Activated T-helper 1 cell treated with anti-CD3 and anti-CD28 coated beads, Interleukin-2, amount 50 U/mL, for 16 hours (primary cell): ENCODE data around the gene TMEM11.
"Not testable (repeated sequence)": the region's sequence is repeated elsewhere in the genome, so short reads cannot be mapped to it uniquely, and the experiment has no call there.

Source experiments
- DNase-seq, 2 donors: peaks; one replicate each; pipeline ENCODE4 v3.0.0-alpha.2; 2020; ENCODE audit warnings: low read depth in 1 of 2, low spot score in 1 of 2

TMEM11 gene

DNA sequence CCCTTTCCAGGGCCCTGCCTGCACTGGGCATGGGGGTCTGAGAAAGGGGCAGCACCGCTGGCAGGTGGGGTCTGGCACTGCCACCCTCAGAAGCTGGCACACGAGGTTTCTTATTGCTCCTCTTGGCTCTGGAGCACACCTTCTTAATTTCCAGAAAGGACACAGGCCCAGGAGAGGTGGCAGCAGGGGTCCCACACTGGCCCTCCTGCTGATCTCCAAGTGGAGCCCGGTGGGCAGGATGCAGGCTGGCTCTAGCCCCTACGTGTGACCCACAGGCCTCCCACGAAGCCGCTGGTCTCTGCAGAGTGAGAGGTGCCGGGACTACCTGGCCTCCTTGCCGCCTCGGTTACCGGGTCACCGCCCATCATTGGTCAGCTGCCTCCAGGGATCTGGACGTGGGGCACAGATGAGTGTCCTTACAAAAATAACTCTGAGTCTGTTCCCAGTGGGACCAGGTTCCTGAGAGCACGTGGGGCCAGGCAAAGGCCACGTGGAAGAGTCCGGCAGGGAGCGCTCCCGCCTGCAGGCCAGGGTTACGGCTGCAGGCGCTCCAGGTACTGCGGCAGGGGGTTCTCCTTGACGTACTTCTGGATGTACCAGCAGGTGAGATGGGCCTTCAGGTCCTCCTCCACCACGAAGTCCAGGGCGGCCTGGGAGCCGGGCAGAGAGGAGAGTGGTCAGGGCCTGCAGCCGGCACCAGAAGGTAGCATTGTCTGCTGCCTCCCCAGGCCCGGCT, 29.0 kb upstream of the TMEM11 start:
- DNase-seq = no peak

DNA sequence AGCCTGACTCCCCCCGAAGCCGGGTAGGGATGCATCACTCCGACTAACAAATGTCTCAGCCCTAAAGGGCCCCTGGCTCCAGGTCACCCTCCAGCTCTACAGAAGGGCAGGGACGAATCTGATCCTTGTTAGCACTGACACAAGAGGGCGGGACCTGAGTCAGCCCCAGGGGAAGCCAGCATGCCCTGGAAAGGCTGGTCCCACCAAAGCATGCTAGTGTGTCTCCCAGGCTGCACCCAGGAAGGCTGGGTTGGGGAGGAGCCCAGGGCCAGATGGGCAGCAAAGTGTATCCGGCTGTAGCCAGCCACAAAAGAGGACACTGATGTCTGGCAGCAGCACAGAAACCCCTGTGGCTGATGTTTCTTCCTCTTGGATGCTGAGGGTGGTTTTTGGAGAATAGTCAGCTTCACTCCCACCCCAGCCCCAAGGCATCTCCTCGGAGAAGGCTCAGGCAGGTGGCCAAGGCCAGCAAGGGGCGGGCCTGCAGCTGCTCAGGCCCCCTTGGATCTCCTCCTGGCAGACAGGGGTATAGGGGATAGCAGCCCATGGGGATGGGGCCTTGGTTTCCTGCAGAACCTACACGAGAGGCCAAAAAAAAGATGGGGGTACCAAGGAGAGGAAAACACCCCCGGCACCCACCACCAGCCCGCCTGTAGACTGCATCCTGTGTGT, 28.2 kb upstream of the TMEM11 start:
- no peak for DNase-seq

DNA sequence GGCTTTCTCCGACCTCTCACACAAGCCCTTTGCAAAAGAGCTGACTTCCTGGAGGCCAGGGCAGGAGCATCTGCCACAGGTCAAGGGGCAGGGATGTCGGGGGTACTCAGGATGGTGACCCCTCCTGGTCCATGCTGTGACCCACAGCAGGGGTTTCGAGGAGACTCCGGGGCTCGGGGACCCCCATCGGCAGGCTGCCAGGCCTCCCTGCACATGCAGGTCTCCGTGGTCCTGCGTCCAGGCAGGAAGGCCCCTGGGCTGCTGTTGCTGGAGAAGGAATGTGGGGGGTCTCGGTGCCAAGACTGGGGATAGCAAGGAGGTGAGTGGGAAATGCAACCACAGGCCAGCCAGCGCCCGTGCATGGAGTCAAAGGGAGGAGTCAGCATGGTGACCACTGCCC, 27.6 kb upstream of the TMEM11 start:
- no peak for DNase-seq

DNA sequence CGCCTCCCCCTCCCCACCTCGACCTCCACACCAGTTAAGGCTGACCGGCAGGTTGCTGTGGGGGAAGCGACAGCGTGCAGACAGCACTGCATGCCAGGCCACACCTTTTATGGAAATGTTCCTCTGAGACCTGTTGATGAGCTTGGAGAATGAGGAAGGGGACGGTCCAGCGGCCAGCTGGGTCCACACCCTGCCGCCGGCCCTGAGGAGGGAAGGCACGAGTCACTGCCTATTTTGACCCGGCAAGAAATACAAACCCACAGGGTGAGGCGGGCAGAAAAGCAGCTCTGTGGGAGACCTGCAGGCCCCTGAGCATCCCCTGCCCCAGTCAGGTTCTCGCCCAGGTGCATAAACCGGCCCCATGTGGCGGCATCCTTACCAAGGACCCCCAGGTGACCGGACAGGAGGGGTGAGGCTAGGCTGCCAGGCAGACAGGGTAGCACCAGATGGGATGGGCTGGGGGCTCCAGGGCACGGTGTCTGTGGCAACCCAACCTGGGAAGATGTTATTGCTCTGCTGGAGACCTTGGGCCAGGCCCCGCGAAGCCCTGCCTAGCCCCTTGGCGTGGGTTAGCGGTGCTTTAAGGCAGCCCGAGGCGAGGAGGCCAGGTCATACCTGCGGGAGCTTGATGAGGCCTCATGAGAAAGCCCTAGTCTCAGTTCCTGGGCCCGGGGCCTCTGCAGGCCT, 26.6 kb upstream of the TMEM11 start:
- no peak for DNase-seq

DNA sequence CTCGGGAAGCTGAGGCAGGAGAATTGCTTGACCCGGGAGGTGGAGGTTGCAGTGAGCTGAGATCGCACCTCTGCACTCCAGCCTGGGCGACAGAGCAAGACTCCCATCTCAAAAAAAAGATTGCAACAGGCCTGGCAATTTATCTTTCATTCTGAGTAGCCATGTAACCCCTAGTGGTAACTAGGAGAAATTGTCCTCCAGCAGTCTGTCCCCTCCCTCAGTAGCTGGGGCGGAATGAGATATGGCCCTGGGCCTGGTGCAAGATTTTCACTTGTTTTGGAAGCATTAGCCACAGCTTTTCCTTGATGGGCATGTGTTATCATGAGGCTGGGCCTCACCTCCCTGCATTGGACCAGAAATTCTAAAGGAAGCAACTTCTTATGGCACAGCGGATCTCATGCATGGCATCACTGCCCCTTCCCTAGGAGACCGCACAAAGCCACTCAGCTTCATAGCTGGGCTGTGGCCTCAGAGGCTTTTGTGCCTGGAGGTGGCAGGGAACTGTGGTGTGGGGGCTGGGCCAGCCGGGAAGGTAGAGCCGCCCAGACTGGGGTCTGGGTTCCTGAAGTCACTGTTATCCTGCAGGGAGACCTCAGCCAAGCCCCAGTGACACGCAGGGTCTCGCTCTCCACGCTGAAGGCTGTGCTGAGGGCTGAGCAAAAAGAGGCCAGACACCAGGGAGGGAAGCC, 25.9 kb upstream of the TMEM11 start:
- DNase-seq = no peak

DNA sequence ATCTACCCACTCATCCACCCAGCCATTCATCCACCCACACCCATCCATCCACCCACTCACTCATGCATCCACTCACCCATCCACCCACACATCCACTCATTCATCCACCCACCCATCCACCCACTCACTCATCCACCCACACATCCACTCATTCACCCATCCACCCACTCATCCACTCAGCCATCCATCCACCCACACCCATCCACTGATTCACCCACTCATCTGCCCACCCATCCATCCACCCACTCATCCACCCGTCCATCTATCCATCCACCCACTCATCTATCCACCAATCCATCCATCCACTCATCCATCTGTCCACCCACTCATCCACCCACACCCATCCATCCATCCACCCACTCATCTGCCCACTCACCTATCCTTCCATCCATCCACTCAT, 22.0 kb upstream of the TMEM11 start:
- DNase-seq = no peak

GRCh38 chr17:21233581-21234347, 19.8 kb upstream of the TMEM11 start:
- DNase-seq = no peak

DNA sequence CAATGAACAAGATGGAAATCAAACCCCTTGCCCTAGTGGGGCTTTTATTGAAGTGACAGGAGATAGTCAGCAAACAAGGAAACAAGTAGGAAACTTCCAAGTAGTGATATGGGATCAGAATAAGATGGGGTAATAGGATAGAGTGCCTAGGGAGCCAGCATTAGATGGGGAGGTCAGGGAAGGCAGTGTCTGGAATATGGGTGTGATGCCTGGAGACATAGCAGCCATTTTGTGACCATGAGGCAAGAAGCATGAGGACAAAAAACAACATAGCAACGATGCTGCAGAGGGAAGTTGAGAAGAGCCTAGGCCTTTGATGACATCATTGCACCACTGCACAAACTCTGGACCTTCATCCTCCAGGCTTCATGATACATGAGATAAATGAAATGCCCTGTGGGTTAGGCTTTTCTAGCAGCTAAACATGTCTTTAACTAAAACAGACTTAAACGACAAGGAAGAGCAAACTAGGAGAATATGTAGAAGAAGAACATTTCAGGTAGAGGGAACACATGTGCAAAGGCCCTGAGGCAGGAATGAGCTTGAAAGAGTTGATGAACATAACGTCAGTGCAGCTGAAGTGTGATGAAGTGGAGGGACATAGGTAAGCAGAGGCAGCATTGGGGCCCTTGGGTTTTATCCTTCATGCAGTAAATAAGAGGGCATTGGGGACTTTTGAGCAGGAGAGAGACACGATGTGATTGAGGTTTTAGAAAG, 18.2 kb upstream of the TMEM11 start:
- DNase-seq = no peak

GRCh38 chr17:21231533-21231932, 17.6 kb upstream of the TMEM11 start:
- DNase-seq = no peak

- no peak for DNase-seq
These were observed 14.9 kb upstream of the TMEM11 start for GRCh38 chr17:21228845-21229244.

GRCh38 chr17:21228111-21228510, 14.2 kb upstream of the TMEM11 start:
- no peak for DNase-seq

- DNase-seq = not testable (repeated sequence)
These were observed 13.3 kb upstream of the TMEM11 start for GRCh38 chr17:21227277-21227676.

DNA sequence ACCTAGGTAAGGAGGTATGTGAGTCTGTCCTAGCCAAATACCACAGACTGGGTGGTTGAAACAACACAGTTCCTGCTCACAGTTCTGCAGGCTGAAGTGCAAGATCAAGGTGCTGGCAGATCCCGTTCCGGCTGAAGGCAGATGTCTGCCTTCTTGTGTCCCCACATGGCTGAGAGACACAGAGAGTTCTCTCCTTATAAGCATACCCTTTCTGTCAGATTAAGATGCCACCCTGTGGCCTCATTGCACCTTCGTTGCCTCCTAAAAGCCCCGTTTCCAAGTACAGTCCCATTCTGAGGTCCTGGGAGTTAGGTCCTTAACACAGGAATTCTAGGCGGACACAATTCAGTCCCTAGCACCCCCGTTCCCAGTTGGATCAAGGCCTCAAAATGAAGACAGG, 9.1 kb upstream of the TMEM11 start:
- DNase-seq = no peak

DNA sequence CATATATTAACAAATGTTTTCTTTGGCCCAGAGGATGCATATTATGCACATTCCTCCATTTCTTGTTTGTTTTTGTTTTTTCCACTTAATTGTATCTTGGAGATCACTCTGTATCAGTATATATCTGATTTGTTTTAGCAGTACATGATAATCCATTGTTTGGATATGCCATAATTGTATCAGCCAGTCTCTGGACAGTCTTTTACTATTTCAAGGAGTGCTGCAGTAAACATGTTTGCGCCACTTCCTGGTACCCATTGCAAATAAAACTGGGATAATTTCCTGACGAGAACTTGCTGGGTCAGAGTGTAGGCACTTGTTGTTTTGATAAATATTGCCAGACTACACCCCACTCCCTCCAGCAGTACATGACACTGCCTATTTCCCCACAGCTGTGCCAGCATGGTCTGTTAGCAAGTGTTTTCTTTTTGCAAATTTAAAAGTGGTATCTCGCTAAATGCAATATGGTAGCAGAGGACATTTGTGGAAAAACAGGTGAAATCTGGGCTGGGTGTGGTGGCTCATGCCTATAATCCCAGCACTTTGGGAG, 4.9 kb upstream of the TMEM11 start:
- no peak for DNase-seq

DNA sequence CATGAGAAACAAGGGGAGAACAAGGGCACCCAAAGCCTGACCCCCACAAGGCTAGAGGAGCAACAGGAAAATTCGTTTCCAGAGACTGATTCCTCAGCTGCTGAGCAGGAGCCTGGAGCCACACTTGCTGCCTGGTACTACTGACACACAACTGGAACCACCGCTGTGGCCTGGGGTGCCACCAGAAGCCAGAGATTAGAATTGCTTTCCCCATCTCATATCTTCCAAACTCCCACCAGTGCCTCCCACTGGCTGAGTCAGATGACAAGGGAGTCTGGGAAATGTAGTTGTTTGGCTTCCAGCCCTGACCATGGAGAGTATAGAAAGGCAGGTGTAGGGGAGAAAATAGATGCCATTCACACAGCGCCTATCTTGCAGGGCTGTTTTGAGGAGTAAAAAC, 4.1 kb upstream of the TMEM11 start:
- no peak for DNase-seq

GRCh38 chr17:21217346-21217745, 3.4 kb upstream of the TMEM11 start:
- DNase-seq = no peak

- no peak for DNase-seq
These were observed 2.0 kb upstream of the TMEM11 start for GRCh38 chr17:21215935-21216334.

- no peak for DNase-seq
These were observed 998 bp upstream of the TMEM11 start for GRCh38 chr17:21214777-21215541.

DNA sequence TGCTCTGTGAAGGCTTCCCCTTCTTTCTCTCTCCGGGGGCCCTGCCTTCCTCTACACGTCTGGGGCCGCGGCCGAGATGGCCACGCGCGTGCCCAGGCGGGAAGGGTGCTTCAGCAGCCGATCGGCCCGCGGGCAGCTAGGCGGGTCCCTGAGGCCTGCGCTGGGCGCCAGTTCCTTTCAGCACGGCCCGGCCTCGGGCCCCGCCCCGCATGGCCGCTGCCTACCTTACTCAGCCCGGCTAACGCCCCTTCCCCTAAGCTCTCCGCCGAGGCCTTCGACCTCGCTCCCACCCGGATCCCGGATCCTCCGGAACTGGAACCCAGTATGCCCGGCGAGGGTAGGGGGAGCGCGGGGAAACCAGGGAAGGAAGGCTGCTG, 335 bp downstream of the TMEM11 start:
- no peak for DNase-seq
